Measurements from ENCODE around the gene KCNS1.
A peak's percentile ranks its signal among the peaks of the same experiment; 100 is the strongest.

The KCNS1 gene

DNA sequence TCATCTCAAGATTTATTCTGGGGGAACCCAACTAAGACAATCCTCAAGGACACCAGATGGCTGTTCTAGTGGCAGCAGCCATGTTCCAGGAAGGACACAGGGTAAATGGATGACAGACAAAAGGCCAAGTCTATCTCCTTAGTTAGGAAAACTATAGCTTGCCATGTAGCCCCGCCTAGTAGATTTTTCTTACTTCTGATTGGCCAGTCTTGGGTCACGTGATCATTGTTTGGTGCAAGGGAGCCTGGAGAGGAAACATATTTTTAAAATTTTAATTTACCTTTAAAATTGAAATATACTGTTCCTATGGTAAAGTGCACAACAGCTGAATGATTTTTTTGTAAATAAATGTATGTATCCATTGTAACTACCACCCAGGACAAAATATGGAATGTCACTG is 4.4 kb upstream of the KCNS1 start:
- DNase-seq (ENCODE audit: low read depth): no peak

DNA sequence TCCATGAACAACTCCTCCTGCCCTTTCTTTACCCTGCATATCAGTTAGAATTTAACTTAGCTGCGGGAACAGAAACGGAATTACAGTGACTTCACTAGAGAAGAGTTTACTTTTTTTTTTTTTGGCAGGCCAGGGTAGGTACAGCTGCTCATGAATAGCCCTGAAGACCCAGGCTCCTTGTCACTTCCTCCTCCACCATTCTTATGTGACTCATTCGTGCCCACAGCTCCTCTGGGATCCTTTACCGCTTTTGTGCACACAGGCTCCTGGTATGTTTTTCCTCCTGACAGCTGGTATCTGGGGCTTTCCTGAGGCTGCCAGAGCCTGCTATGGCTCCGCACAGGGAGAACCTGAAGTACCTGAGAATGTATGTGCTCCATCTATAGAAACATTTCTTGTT is 3.9 kb upstream of the KCNS1 start:
- DNase-seq (ENCODE audit: low read depth): no peak

DNA sequence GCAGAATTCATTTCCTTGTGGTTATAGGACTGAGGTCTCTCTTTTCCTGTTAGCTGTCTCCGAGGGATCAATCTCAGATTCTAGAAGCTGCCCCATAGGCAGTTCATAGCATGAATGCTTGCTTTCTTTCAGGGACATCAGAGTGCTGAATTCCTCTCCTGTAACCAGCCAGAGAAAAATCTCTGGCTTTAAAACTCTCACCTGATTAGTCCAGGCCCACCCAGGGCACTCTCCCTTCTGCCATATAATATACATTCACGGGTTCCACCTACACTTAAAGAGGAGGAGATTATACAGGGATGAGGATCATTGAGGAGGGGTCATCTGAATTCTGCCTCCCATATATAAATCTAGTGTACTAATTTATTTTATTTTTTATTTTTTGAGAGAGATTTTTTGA is 2.1 kb upstream of the KCNS1 start:
- no peak for DNase-seq (ENCODE audit: low read depth)

DNA sequence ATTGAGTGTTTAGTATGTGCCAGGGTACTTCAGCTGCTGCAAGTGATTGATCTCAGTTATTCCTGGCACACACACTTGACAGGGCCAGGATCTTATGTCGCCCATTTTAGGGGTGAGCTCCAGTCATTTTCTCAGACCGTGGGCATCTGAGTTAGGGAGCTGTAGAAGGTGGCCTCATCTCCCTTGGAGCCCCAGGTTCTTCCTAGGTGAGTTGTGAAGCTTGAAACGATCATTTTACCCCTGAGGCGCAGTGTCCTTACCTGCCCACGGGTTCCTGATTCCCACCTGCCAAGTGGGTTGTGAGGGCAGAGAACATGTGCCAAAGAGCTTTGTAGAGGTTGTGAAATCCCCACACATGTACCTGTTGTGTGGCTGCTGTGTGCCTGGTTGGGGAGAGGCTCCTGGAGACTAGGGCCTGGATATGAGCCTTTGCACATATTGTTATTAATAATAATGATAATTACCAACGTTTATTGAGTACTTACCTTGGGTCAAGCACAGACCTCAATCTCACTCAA is 465 bp upstream of the KCNS1 start:
- no peak for DNase-seq (ENCODE audit: low read depth)

DNA sequence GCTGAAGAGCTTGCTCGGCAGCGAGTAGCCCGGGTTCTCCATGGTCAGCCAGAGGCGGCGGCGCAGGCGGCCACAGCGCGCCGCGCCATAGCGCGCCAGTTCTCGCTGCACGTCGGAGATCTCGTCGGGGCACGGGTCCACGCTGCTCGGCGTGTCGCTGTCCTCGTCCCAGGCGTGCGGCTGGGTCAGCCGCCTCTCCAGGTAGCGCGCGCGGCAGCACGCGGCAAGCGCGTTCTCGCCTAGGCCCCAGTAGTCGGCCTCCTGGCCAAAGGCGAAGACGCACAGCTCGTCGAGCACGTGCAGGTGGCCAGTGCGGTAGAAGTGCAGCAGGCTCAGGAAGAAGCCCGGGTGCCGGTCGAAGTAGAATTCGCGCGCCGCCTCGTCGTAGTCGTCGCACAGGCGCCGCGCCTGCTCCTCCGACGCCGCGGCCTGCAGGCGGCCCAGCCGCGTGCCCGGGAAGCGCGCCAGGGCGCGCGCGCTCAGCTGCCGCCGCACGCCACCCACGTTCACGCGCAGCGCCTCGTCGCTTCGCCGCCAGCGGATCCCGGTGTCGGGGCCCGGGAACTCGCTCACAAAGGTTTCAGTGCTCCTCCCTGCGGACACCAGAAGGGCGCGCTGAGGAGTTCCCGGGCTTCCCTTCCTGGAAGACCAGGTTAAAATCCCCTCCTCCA is 2.7 kb downstream of the KCNS1 start:
- no peak for DNase-seq (ENCODE audit: low read depth)

DNA sequence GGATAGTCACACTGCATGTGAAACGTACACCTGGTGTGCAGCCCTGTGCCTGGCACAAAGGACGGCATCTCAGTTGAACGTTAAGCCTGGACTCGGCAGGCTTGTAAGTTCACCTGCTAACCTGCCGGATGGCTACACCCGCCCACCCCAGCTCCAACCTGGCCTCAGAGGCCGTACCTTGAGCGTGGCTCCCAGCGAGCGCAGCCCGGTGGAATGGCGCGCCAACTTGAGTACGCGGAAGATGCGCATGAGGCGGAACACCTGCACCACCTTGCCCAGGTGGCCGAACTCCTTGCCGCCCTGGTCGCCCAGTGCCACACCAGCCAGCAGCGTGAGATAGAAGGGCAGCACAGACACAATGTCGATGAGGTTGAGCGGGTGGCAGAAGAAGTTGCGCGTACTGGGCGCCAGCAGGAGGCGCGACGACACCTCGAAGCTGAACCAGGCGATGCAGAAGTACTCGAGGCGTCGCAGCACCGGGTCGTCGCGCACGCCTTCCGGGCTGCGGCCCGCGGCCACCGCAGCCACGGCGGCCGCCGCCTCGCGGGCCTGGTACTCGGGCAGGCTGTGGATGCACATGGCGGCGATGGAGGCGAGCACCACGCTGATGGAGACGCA is 3.3 kb downstream of the KCNS1 start:
- no peak for DNase-seq (ENCODE audit: low read depth)

- no peak for DNase-seq (ENCODE audit: low read depth)
Measured at GRCh38 chr20:45096781-45097180, 4.1 kb downstream of the KCNS1 start.

GRCh38 chr20:45095805-45096238 is 5.1 kb downstream of the KCNS1 start:
- DNase-seq (ENCODE audit: low read depth): no peak

DNA sequence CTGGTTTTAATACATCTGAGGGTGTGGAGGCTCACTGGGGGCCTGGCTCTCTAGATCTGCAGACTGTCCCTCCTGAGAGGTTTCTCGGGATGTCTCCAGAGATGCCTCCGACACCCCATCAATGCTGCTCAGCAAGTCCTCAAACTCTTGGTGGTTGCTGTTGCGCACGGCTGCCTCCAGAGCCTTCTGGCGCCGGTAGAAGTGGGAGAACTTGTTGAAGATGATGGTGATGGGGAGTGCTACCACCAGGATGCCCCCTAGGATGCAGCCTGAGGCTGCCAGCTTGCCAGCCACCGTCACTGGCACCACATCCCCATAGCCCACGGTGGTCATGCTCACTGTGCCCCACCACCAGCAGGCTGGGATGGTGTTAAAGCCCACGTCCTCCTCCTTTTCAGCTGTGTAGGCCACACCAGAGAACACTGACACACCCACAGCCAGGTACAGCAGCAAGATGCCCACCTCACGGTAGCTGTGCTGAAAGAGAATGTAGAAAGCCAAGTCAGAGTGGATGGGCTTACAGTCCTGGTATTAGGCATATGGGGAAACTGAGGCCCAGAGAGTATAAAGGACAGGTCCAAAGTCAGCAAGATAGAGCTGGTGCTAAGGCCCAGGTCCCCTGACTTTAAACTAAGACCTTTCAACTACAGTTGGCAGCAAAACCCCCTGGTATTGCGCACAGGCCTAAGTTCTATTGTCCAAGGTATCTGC is 5.9 kb downstream of the KCNS1 start:
- no peak for DNase-seq (ENCODE audit: low read depth)

DNA sequence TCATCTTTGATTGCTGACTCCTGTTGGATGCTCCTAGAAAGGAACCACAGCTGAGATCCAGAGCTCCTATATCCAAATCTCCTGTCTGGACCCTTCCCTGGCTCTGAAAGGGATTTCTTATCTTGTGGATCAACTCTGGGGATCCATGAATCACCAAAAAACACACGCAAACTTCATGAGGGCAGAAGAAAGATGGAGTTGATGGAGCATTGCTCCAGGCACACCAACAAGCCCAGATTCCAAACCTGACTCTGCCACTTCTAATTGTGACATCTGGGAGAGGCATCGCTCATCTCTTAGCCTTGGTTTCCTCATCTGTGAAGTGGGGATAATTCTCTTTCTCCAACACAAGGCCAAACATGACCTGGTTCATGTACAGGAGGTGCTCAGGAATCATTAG is 6.7 kb downstream of the KCNS1 start:
- no peak for DNase-seq (ENCODE audit: low read depth)

- no peak for DNase-seq (ENCODE audit: low read depth)
Measured at GRCh38 chr20:45092898-45093297, 8.0 kb downstream of the KCNS1 start.

DNA sequence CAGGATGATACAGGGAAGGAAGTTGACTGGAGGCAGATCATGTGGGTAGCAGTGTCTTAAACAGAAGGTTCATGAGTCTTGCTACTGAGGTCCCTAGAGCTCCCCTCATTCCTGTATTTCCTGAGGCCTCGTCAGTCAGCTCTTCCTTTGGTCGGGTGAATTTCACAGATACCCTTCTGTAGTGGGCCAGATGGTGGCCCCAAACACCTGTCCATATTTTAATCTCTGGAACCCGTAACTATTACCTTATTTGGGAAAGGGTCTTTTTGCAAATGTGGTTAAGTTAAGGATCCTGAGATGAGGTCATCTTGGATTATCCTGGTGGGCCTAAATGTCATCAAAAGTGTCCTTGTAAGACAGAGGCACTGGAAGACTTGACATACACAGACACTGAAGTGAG is 9.6 kb downstream of the KCNS1 start:
- no peak for DNase-seq (ENCODE audit: low read depth)

- DNase-seq (ENCODE audit: low read depth): no peak
Measured at GRCh38 chr20:45090481-45090880, 10.4 kb downstream of the KCNS1 start.

- DNase-seq (ENCODE audit: low read depth): peak; percentile 89
Measured at GRCh38 chr20:45088247-45088646, 12.7 kb downstream of the KCNS1 start.

- peak; percentile 39 for DNase-seq (ENCODE audit: low read depth)
Measured at GRCh38 chr20:45087814-45088213, 13.1 kb downstream of the KCNS1 start.

GRCh38 chr20:45087097-45087790 is 13.7 kb downstream of the KCNS1 start:
- no peak for DNase-seq (ENCODE audit: low read depth)

DNA sequence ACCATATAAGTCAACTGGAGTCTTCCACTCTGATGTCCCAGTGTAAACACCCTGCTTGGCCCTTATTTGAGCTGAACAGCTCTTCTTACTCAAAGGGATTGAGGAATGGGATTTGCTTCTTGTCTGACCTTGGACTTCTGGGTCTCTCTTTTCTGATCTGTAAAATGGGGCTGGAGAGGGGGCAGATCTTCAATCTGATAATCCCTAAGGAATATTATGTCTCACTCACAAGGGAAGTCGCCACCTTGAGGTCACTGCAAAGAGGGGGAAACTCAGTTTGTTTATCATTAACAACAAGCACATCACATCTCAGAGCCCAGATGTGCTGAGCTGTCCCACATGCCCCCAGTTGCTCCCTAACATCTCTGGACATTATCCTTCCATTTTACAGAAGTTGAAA is 15.1 kb downstream of the KCNS1 start:
- DNase-seq (ENCODE audit: low read depth): no peak

DNA sequence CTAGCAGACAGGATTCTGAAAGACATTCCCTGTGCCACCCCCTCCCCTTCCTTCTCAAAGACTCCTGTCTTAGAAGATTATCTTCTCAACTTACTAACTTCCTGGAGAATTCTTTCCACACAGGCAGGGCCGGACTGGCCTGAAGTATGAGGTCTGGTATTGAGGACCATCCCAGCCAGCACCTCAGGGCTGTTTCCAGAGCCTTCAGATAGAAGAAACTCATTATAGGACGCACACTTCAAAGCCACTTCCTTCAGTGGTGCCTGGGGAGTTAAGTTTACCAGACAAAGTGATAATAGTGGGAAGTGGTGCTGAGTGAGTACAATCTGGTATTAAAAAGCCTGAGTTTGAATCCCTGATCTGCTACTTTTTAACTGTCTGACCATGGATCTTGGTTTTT is 15.6 kb downstream of the KCNS1 start:
- DNase-seq (ENCODE audit: low read depth): no peak

DNA sequence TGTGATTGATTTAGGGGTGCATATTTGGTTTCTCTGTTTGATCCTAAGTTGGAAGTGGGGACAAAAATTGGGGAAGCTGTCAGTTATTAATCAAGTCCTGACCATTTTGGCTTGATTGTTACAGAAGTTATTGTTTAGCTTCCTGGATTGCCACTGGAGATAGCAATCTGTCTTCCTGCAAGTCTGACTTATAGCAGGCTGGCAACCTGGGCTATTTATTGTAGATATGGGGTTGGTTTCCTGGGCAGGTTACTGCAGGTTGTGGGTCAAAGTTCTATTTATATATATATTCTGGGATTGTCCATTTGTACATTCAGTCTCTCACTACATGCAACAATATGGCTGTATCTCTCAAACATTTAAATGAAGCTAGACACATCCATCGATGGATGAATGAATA is 17.8 kb downstream of the KCNS1 start:
- no peak for DNase-seq (ENCODE audit: low read depth)

GRCh38 chr20:45082468-45082867 is 18.5 kb downstream of the KCNS1 start:
- no peak for DNase-seq (ENCODE audit: low read depth)

DNA sequence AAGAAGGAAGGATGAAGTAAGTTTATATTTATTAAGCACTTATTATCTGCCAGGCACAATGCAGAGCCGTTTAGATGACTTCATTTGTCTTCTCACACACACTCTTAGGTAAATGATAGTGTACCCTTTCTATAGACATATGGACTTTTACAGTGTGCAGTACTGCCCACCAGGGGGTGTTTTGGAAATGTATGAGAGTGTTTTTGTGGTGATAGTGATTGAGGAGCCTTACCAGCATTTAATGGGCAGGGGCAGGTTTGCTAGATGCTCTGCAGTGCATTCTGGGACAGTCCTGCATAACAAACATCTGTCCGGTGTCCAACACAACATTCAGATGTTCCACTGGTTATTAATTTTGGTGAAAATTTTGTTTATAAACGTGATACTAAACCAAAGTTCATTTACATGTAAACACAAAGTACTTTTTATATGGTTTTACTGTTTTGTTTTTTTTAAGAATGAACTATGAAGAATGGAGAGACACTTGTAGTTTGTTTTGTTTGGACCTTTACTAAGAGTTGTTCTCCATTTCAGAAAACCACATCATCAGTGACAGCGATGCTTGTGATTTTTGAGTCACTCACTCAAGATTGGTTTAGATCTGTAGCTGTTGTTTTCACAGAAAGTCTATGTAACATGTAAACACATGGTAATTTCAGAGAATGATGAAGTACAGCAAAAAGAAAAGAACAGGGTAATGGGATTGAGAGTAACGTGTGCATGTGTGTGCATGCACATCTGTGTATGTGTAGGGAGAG is 19.9 kb downstream of the KCNS1 start:
- DNase-seq (ENCODE audit: low read depth): no peak

DNA sequence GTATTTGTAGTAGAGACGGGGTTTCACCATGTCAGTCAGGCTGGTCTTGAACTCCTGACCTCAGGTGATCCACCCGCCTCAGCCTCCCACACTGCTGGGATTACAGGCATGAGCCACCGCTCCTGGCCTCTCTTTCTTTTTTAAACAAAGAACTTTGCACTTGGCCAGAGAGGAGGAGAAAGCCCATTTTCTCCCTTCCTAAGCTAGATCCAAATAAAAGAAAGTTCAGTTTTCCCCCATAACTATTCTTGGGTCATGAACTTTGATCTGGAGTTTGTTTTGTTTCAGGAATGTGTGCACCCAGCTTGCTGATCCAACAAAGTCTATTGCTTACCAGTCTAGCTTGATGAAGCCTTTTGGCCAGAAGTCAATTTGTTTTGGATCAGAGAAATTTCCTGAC is 23.4 kb downstream of the KCNS1 start:
- no peak for DNase-seq (ENCODE audit: low read depth)
